GM12878 (cell line): ENCODE results near the gene SORBS1. TPM values are rescaled to one million over a fixed set of nuclear protein-coding genes. Genes with fewer than 3 reads are reported as not detected.
A peak's percentile ranks its signal among the peaks of the same experiment; 100 is the strongest.

Experiments used
- ATF7 ChIP-seq: fragments of 450-650 bp; IDR thresholded peaks from 2 replicates; pipeline ENCODE4 v1.6.1; 2016; ENCODE audit warnings: low read depth, mild to moderate bottlenecking
- CHD4 ChIP-seq: fragments of 200-600 bp; sonication (generic); IDR thresholded peaks from 2 replicates; pipeline ENCODE4 v1.6.1; 2016; ENCODE audit warnings: mild to moderate bottlenecking
- FOXM1 ChIP-seq: IDR thresholded peaks from 2 replicates; pipeline ENCODE4 v1.6.1; 2012; ENCODE audit warnings: low read depth, mild to moderate bottlenecking, inconsistent platforms, low read length, moderate library complexity
- HDGF ChIP-seq: fragments of 450-650 bp; IDR thresholded peaks from 2 replicates; pipeline ENCODE4 v1.6.1; 2016; ENCODE audit warnings: antibody characterized with exemption
- MTA3 ChIP-seq: IDR thresholded peaks from 2 replicates; pipeline ENCODE4 v1.6.1; 2012; ENCODE audit warnings: low read length, inconsistent platforms, borderline replicate concordance
- NR2C2 ChIP-seq: IDR thresholded peaks from 2 replicates; pipeline ENCODE4 v1.6.1; 2011; ENCODE audit warnings: borderline replicate concordance, low read depth; ENCODE audit not compliant: control insufficient read depth, insufficient read length
- NR2F1 ChIP-seq: fragments of 450-650 bp; conservative IDR thresholded peaks from 2 replicates; pipeline ENCODE4 v1.6.1; 2017; ENCODE audit warnings: mild to moderate bottlenecking
- NRF1 ChIP-seq: conservative IDR thresholded peaks from 2 replicates; pipeline ENCODE4 v1.6.1; 2011; ENCODE audit warnings: mild to moderate bottlenecking, low read depth, low read length, improper control_type of control experiment
- PRDM15 ChIP-seq: fragments of 450-650 bp; formaldehyde crosslinking; IDR thresholded peaks from 2 replicates; pipeline ENCODE4 v1.4.0; 2020; ENCODE audit warnings: mild to moderate bottlenecking, moderate library complexity
- RELA ChIP-seq: fragments of 450-650 bp; IDR thresholded peaks from 2 replicates; pipeline ENCODE4 v1.8.0; 2014; ENCODE audit warnings: borderline replicate concordance; ENCODE audit not compliant: partially characterized antibody
- RELB ChIP-seq: fragments of 450-650 bp; IDR thresholded peaks from 2 replicates; pipeline ENCODE4 v1.6.1; 2017; ENCODE audit warnings: low read depth, mild to moderate bottlenecking, moderate library complexity
- SP1 ChIP-seq: IDR thresholded peaks from one replicate; pipeline ENCODE4 v1.6.1; 2011; ENCODE audit warnings: low read depth, low read length
- TCF3 ChIP-seq: IDR thresholded peaks from 2 replicates; pipeline ENCODE4 v1.6.1; 2012; ENCODE audit warnings: low read depth, mild to moderate bottlenecking, low read length, borderline replicate concordance; ENCODE audit not compliant: insufficient read depth
- ZZZ3 ChIP-seq: IDR thresholded peaks from 2 replicates; pipeline ENCODE4 v1.6.1; 2011; ENCODE audit warnings: low read depth; ENCODE audit not compliant: control insufficient read depth, insufficient read length
- polyA plus RNA-seq, 11 experiments: library from polyadenylated mRNA; depleted of rRNA in 4 of 11; unstranded in 6 of 11; stranded (reverse) in 5 of 11; fragments of >200 nt; fragmentation: Nextera tagmentation in 4 of 11; fragmentation: Illumina TruSeq in 1 of 11; extraction: Ambion mirVana in 4 of 11; extraction: Trizol in 1 of 11; gene quantifications; 1 replicate in 1 of 11; 2 replicates in 10 of 11; pipeline versions ENCODE4 v1.2.1 to v1.2.3, GENCODE V29; 2011 to 2016; ENCODE audit warnings: inconsistent platforms in 2 of 11, missing spikeins in 2 of 11, low read depth in 1 of 11
- total RNA-seq, 4 experiments: library from RNA; depleted of rRNA in 3 of 4; stranded (reverse); fragments of >200 nt in 3 of 4; fragmentation: Illumina TruSeq in 1 of 4; extraction: Trizol in 1 of 4; gene quantifications; 2 replicates each; pipeline versions ENCODE4 v1.2.1 to v1.2.3, GENCODE V29; 2013 to 2021
- TF ChIP-seq, protein P1 (sequence below): IDR thresholded peaks from 2 replicates; pipeline ENCODE4 v1.6.1; 2012; ENCODE audit warnings: low read depth, low read length, improper control_type of control experiment
- TF ChIP-seq, protein P2 (sequence below): fragments of 450-650 bp; IDR thresholded peaks from 2 replicates; pipeline ENCODE4 v1.6.1; 2017; ENCODE audit warnings: antibody characterized with exemption, mild to moderate bottlenecking, moderate library complexity
- TF ChIP-seq, protein P3 (sequence below): IDR thresholded peaks from 2 replicates; pipeline ENCODE4 v1.6.1; 2011; ENCODE audit warnings: low read depth, mild to moderate bottlenecking, low read length, moderate library complexity, borderline replicate concordance; ENCODE audit errors: extremely low read depth

The SORBS1 gene
- total and polyA plus RNA-seq, 10 of the 15 experiments (the other 5 are each of a cell fraction or from before 2014, with no cell fraction given) = 0.13 to 0.75 (median 0.39) TPM

GRCh38 chr10:95430231-95430951 lies 130.8 kb downstream of the SORBS1 start (continued):
- TF ChIP-seq ATF7 (peak; percentile 60), TCF3 (no peak), HDGF (no peak), CHD4 (no peak), RELA (no peak), ZZZ3 (no peak), FOXM1 (no peak), SP1 (no peak), NR2C2 (no peak), PRDM15 (CRISPR knock-in tag) (no peak), NRF1 (no peak), NR2F1 (no peak), MTA3 (no peak), RELB (0 out of 2 replicates have a peak, but pooled peaks have one; percentile 18)
- TF ChIP-seq, protein P1, sequence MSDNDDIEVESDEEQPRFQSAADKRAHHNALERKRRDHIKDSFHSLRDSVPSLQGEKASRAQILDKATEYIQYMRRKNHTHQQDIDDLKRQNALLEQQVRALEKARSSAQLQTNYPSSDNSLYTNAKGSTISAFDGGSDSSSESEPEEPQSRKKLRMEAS = peak; percentile 49; the same call in 1 of the 2 replicates
- TF ChIP-seq, protein P2, sequence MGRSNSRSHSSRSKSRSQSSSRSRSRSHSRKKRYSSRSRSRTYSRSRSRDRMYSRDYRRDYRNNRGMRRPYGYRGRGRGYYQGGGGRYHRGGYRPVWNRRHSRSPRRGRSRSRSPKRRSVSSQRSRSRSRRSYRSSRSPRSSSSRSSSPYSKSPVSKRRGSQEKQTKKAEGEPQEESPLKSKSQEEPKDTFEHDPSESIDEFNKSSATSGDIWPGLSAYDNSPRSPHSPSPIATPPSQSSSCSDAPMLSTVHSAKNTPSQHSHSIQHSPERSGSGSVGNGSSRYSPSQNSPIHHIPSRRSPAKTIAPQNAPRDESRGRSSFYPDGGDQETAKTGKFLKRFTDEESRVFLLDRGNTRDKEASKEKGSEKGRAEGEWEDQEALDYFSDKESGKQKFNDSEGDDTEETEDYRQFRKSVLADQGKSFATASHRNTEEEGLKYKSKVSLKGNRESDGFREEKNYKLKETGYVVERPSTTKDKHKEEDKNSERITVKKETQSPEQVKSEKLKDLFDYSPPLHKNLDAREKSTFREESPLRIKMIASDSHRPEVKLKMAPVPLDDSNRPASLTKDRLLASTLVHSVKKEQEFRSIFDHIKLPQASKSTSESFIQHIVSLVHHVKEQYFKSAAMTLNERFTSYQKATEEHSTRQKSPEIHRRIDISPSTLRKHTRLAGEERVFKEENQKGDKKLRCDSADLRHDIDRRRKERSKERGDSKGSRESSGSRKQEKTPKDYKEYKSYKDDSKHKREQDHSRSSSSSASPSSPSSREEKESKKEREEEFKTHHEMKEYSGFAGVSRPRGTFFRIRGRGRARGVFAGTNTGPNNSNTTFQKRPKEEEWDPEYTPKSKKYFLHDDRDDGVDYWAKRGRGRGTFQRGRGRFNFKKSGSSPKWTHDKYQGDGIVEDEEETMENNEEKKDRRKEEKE = no peak
- TF ChIP-seq, protein P3, sequence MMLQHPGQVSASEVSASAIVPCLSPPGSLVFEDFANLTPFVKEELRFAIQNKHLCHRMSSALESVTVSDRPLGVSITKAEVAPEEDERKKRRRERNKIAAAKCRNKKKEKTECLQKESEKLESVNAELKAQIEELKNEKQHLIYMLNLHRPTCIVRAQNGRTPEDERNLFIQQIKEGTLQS = no peak
